Ramos (cell line): Measurements from ENCODE around the gene ARGLU1.
"Not testable (repeated sequence)": the region's sequence is repeated elsewhere in the genome, so short reads cannot be mapped to it uniquely, and the experiment has no call there.

Source experiments
- in situ Hi-C: fragments of 300-500 bp; cut with MboI; formaldehyde crosslinking; loops from one replicate; pipeline ENCODE4 v1.14.3; 2022; ENCODE audit warnings: low sequenced_read_pairs; ENCODE audit not compliant: unreplicated experiment

ARGLU1 gene, protein sequence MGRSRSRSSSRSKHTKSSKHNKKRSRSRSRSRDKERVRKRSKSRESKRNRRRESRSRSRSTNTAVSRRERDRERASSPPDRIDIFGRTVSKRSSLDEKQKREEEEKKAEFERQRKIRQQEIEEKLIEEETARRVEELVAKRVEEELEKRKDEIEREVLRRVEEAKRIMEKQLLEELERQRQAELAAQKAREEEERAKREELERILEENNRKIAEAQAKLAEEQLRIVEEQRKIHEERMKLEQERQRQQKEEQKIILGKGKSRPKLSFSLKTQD

DNA sequence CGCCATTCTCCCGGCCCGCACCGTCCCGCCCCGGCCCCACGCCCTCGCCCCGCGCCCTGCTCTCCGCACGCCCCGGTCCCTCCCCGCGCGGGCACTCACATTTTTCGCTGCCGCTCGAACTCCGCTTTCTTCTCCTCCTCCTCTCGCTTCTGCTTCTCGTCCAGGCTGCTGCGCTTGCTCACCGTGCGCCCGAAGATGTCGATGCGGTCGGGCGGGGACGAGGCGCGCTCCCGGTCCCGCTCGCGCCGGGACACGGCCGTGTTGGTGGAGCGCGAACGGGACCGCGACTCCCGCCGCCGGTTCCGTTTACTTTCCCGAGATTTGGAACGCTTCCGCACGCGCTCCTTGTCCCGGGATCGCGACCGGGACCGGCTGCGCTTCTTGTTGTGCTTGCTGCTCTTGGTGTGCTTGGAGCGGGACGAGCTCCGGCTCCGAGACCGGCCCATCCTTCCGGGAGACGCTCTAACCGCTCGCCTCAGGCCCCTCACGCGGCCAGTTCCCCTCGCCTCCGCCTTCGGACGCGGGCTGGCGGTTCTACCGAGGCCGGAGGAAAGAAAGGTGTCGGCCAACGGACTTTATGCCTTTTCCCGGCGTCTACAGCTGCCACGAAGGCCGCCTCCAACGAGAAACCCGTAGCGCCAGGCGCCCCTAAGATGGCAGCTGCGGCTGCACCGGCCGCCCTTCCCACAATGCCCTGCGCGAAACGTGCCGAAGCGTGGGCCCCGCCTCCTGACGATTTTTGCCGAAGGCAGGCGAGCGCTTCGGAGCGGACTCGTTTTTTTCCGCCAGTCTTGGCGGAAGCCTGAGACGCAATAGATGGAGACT is at the start of gene ARGLU1:
ARGLU1 (minus strand) TSS at position 664 of the 825 bp plus-strand sequence; CDS start at position 446, 218 bp downstream.
- in situ Hi-C loops: no loop called here

DNA sequence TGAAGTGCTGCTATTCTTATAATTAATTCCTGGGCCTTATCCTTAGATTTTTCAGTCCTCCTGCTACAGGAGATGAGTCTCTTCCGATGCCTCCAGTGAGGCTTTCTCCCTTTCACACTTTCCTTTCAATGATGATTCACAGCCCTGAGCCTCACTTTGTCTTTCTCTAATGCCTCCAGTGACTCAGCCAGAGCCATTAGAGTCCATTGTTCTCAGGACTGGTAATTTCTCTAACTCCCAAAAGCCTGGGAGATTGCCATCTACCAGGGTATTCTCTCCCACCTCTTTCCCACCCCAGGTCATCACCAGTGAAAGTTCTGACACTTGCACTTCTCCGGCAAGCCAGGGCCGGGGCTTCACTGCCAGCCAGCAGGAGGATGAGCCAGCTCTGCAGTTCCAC is 49.6 kb upstream of the ARGLU1 start:
- in situ Hi-C loops: no loop called here

DNA sequence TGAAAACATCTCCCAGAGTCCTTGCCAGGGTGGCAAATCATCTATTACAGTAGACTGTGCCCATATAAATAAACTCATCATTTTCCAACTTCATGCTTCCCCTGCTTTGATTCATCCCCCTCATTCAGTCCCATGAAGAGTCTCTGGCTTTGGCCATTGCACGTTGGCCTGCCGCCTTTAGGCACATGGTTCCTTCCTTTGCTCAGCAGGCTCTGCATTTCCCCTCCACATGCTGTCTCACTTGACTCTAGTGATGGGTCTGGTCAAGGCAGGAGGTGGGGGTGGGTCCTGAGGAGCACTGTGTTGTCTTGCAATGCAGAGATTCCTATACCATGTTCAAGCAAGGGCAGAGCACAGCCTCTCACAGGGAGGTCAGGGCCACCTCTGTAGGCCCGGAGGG is 48.8 kb upstream of the ARGLU1 start:
- in situ Hi-C loops: no loop called here

DNA sequence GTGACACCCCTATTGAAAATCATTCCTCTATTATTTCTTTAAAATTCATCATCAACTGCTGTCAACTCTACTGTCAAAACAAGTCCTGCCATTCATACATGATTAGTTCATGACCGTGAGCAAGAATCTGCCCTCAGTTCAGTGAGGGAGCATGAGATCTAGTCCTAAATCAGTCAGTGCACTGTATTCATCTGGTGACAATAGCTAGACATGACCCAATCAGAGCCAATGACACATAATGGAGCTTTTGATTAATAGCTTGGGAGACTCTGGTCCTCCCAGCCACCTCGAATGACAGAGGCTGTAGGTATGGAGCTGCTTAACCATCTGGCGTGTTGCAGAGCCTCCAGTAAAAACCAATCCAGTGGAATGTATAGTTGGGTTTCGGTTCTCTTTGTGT is 46.9 kb upstream of the ARGLU1 start:
- in situ Hi-C loops: no loop called here

DNA sequence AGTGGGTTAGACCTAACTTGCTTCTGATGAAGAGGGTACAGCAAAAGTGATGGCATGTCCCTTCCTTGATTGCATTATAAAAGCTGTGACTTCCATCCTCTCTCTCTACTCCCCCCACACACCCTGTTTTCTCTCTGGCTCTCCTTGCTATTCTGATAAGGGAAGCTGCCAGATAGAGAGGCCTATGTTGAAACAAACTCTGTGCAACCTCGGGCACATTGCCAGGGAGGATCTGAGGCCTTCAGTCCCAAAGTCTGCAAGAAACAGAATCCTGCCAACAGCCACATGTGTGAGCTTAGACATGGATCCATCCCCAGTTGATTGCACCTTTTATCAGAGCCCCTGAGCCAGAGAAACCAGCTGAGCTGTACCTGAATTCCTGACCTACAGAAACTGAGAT is 44.8 kb upstream of the ARGLU1 start:
- in situ Hi-C loops: no loop called here

DNA sequence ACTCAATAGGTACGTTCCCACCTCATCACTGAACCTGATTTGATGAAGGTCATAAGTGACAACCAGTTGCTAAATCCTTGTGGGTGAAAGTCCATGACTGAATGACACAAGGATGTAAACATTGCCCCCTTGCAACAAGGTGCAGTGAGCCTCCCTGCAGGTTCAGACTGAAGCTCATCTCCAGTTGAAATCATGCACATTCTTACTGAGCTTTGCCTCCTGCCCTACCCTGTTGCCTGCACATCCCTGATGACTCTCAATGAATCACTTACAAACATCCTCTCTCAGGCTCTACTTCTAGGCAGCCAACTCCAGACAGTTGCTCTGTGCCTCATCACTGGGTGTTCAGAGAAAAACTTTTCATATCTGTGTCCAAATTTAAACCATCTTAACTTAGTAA is 42.5 kb upstream of the ARGLU1 start:
- in situ Hi-C loops: no loop called here

DNA sequence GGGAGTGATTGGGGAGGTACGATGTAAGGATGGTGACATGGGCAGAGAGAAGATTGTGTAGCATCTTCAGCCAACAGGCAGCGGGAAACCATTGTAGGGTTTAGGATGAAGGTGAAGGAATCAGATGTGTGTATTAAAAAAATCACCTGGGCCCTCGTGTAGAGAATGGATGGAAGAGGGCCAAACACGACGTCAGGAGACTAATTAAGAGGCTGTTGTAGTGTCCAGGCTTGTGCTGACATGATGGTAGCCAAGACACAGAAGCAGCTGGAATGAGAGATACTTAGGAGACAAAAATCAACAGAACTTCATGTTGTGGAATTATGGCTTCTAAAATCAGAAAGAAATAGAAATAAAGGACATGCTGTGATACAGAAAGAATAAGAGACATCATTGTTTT is 41.2 kb upstream of the ARGLU1 start:
- in situ Hi-C loops: no loop called here

DNA sequence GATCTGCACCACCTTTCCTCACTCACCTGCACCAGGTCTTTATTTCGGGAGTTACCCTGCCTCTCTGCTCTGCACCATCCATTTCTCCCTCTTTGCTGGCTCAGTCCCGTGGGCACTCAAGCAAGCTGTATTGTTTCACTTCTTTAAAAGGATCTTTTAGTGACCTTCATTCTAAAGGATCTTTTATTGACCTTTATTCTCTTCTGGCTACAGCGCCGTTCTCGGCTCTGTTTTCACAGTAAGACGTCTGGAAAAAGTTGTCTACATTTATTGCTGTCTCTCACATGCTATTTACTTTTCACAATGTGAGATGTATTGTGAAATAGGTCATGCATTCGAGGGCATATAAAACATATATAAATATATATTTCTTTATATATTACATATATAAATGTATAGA is 35.6 kb upstream of the ARGLU1 start:
- in situ Hi-C loops: no loop called here

DNA sequence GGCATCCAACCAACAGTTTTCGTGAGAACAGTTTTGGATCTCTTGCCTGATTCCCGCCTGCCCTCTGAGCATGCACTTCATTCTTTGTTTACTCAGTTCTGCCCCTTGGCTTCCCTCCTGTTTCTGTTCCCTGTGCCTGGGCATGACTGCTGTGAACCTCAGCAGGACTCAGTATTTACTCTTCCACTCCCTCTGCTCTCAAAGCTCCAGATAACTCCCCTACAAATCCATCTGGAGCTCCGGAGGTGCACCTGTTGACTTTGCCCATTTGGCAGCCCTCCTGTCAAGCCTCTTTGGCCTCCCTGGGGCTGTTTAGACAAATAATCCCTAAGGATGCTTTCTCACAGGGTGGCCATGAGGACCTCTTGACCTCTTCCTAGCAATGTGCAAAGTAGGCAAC is 34.2 kb upstream of the ARGLU1 start:
- in situ Hi-C loops: no loop called here

DNA sequence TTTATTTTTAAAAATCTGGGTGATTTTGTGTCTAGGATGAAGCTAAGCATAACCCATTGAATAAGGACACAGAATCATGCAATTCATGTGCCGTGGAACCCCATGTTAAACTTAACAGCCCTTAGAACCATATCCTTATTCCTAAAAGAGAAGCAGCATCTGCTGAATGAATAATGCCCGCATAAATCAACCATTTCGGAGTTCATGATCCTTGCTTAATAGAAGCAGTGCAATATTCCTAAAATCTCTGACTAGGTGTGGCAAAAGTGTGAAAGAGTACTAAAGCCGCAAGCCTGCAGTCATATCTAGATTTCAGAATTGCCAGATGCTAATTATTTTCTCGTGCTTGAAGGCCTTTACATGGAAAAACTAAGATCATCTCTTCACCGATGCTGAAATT is 33.6 kb upstream of the ARGLU1 start:
- in situ Hi-C loops: no loop called here

DNA sequence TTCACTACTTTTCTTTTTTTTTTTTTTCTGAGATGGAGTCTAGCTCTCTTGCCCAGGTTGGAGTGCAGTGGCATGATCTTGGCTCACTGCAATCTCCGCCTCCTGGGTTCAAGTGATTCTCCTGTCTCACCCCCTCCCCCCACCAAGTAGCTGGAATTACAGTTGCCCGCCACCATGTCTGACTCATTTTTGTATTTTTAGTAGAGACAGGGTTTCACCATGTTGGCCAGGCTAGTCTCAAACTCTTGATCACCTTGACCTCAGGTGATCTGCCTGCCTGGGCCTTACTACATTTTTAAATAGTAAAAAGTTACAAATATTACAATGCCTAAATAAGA is 32.8 kb upstream of the ARGLU1 start:
- in situ Hi-C loops: not testable (repeated sequence)

DNA sequence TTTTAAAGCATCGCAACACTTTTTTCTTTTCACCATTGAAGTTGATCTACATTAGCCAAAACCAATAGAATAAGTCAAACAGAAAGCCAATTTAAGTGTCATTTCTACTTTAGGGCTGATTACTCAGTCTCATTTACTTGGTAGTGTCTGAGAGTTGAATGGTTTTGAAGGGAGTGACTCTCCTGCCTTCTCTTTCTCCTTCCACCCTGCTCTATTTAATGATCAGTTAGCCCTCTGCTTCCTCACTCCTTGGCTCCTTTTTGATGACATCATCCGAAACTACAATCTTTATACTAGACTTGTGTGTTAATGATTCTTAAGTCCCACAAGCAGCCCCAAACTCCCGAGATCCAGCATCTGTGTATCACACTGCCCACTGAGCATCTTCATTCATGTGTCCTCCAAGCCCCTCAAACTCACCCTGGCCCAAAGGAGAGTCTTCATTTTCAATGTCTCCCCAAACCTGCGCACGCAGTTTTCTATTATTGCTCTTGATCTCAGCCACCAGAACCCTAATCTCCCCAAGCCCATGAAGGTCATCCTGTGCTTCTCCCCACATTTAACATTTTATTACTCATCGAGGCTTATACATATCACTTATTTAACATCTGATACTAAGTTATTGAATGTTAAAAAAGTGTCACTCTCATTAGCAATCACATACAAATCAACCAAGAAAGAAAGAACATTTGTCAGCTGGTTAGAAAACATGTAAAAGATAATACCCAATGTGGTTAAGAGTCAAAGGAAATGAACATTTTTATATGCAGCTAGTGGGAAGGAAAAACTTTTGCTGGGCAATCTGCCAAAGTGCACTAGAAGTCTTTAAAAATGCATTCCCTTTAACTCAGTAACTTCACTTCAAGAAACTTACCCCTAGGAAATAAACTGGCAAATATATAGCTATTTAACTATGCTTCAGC is 32.2 kb upstream of the ARGLU1 start:
- in situ Hi-C loops: no loop called here

DNA sequence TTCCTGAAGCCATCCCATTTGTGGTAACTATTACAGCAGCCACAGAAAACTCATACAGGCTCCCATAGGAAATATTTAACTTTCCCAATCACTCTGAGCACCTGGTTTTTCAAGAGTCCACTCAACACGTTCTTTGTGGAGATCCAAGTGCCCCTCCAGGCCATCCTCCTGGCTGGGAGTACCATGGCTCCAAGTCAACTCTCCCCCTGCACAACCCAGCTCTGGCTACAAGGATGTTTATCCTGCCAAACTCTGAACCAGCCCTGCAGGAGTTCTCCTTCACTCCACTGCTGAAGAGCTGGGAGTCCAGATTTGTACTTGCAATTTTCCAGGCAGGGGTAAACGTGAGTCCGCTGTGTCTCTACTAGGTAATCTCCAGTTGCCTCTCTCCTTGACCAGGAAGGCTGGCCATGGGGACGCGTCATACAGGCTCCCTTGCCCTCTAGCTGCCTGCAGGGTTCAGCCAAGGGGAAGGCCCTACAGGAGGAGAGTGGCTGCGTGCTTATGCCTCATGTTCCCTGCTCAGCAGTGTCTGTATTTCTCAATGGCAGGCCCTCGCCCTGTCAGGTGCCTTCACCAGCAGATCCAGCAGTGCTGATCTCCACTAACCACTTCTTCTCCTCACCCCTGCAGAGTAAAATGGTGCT is 29.9 kb upstream of the ARGLU1 start:
- in situ Hi-C loops: no loop called here

DNA sequence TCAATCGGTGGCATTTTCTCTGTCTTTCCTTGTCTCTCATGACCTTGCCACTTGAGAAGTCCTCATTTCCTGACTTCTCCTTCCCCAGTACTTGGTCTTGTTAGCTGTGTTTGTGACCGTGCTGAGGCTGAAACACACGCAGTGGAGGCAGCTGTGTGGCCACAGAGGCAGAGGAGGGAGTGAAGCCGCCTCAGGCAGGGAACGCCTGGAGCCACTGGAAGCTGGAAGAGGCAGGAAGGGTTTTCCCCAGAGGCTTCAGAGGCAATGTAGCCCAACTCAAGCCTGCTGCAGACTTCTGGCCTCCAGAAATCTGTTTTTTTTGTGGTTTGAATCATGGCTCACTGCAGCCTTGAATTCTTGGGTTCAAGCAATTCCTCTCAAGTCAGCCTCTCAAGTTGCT is 29.2 kb upstream of the ARGLU1 start:
- in situ Hi-C loops: no loop called here

DNA sequence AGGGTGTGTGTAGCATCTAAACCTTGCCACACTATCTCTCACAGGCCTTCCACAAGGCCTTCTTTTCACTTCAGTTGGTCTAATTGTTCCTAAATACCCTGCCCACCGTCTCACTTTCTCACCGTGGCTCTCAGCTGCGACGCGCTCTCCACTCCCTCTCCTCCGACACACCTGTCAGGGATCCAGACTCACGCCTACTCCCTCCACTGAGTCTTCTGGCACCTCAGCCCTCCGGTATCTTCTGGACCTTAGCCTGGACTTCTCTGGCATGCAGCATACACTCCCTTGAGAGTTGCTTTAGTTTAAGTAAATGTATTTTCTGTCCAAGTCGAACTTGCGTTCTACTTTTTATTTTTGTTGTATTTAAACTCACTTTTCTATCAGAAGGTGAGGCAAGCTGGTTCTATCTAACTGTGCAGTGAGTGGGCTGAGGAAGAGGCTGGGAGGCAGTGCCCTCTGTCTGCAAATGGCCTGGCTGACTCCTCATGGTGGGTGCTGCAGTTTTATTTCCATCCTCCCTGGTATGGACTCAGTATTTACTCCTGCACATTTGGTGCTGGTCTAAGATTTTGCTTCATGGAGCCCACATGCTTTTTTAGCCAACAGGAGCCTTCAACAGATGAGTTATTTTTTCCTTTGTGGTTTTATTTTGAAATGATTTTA is 28.5 kb upstream of the ARGLU1 start:
- in situ Hi-C loops: no loop called here

DNA sequence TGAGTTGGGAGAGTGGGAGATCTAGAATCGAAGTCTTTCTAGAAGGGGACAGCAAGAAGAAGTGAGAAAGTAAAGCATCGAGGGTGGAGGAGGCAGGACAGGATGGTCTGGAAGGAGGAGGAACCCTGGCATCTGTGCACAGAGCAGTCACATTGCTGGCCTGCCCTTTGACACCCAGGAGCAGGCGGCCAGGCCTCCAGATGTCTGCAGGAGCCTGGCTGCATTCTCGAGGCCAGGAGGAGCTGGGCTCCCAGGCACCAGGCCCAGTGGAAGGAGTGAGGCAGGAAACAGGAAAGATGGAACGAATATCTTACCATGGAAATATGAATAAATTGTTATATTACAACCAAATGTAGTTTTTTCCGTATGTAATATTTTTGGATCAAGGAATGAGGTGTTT is 27.7 kb upstream of the ARGLU1 start:
- in situ Hi-C loops: no loop called here

DNA sequence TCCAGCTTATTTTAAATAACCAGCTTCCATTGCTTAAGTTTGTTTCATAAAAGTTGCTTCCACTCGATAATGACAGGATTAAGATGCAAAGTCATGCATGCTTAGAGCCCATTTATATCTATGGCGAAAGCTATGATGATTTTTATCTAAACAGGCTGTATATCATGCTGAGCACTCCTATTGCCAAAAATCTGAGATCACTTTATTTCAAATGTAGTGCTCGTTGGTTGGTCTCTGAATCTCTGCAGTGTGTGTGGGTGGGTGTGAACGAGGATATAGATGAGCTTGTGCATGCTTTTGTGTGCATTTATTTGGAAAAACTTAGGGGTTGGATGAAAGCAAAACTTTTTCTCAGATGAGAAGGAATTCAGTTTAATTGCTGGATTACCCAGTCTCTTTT is 27.0 kb upstream of the ARGLU1 start:
- in situ Hi-C loops: no loop called here

DNA sequence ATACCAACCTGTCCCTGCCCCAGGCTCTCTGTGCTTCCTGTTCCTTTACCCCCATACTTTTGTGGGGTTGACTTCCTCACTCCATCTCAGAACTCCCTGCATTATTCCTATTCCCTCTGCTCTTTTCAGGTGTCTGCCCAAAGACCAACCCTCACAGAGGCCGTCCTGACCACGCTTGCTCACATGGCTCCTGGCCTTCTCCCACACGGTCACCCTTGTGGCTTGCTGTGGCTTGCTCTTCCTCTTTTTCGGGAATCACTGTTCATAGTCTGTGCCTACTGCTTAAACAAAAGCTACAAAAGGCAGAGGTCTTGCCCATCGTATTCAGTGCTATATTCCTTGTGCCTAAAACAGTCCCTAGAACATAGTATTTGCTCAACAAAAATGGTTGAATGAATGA is 25.2 kb upstream of the ARGLU1 start:
- in situ Hi-C loops: no loop called here

DNA sequence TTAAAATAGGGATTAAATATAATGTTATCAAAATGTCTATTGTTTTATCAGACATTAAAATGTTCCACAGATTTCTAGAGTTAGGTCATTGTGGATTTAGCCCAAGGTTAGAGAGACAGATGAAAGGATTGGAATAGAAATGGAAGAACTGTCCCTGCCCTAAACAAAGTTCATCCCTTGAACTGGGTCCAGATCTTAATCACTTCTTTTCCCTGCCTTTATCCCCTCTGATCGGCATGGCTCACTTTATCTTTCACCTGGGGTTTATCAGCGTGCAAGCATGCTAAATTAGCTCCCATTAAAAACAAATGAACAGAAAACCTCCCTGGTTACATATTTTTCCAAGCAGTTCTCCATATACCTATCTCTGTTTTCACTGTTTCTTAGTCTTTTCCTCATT is 23.4 kb upstream of the ARGLU1 start:
- in situ Hi-C loops: no loop called here

DNA sequence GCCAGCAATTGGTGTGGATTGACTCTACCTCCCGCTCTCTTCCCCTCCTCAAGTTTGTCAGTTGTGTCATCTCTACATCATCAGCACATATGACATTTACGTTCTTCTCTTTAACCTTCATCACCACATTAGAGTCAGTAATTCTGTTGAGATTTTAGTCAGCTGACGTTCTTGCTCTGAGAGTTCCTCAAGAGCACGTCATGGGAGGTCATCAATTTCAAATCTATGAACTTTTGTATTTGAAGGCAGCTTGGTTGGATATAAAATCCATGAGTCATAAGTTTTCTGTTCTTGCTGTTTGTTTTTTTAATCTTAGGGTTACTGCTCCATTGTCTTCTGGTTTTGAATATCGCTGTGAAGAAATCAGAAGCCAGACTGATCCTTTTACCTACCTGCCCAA is 21.8 kb upstream of the ARGLU1 start:
- in situ Hi-C loops: no loop called here
